H1 (cell line): Measurements from ENCODE around the gene STARD3. TPM values are rescaled to one million over a fixed set of nuclear protein-coding genes. Genes with fewer than 3 reads are reported as not detected.

ENCODE experiments used
- CTCF ChIA-PET: fragments of 300-600 bp; sonication (Branson Sonifier 250); formaldehyde crosslinking; loops from one replicate; lab custom pipeline; 2021; ENCODE audit not compliant: partially characterized antibody; lab: Charles Lee
- POLR2A ChIA-PET: fragments of 300-600 bp; sonication (Branson Sonifier 250); formaldehyde crosslinking; loops from one replicate; lab custom pipeline; 2021; ENCODE audit warnings: inconsistent platforms; ENCODE audit not compliant: partially characterized antibody; lab: Charles Lee
- DNase-seq, 2 experiments: peaks; one replicate each; pipeline versions ENCODE4 v3.0.0 to v3.0.0-alpha.2; 2010 to 2022; ENCODE audit warnings: low spot score in 2 of 2, low read depth in 1 of 2, mixed read lengths in 1 of 2
- FAIRE-seq: peaks from 2 replicates; lab custom pipeline; 2011; peaks lifted over from hg19 to GRCh38; lab: Jason Lieb, UNC
- H2AFZ ChIP-seq: 2 replicates; pipeline ENCODE4 v1.8.1; 2012; ENCODE audit warnings: low read length, inconsistent platforms
- H2AK5ac ChIP-seq: 2 replicates; pipeline ENCODE4 v1.6.1; 2013; ENCODE audit warnings: low read depth, low read length
- H2BK120ac ChIP-seq: replicated peaks from 2 replicates; pipeline ENCODE3; 2013; ENCODE audit warnings: low read depth, low read length, inconsistent platforms
- H2BK12ac ChIP-seq: 2 replicates; pipeline ENCODE4 v1.6.1; 2013; ENCODE audit warnings: low read depth, low read length
- H2BK15ac ChIP-seq: 2 replicates; pipeline ENCODE4 v1.6.1; 2013; ENCODE audit warnings: low read length
- H2BK20ac ChIP-seq: 2 replicates; pipeline ENCODE4 v1.6.1; 2013; ENCODE audit warnings: low read length
- H2BK5ac ChIP-seq: 2 replicates; pipeline ENCODE4 v1.6.1; 2013; ENCODE audit warnings: low read depth, low read length
- H3K14ac ChIP-seq: 2 replicates; pipeline ENCODE4 v1.6.1; 2013; ENCODE audit warnings: inconsistent platforms; ENCODE audit not compliant: insufficient read length
- H3K18ac ChIP-seq: 2 replicates; pipeline ENCODE4 v1.6.1; 2013; ENCODE audit warnings: low read length; ENCODE audit errors: extremely low read depth
- H3K23ac ChIP-seq: 2 replicates; pipeline ENCODE4 v1.6.1; 2013; ENCODE audit warnings: inconsistent platforms; ENCODE audit not compliant: insufficient read length
- H3K23me2 ChIP-seq: 2 replicates; pipeline ENCODE4 v1.6.1; 2013; ENCODE audit warnings: low read depth, low read length
- H3K27ac ChIP-seq: 2 replicates; pipeline ENCODE4 v1.6.1; 2011; ENCODE audit warnings: low read depth, low read length, inconsistent platforms
- H3K27me3 ChIP-seq, 4 experiments: replicated peaks in 1 of 4; 1 replicate in 1 of 4; 2 replicates in 3 of 4; pipeline versions ENCODE4 v1.6.1 to v1.8.1; 2011 to 2013; ENCODE audit warnings: low read length in 3 of 4, mild to moderate bottlenecking in 3 of 4, inconsistent platforms in 2 of 4, mixed read lengths in 2 of 4, moderate library complexity in 1 of 4; ENCODE audit not compliant: control insufficient read depth in 3 of 4, insufficient read depth in 3 of 4; ENCODE audit errors: extremely low read depth in 1 of 4
- H3K36me3 ChIP-seq, 4 experiments: 2 replicates each; pipeline versions ENCODE4 v1.6.1 to v1.8.1; 2011 to 2013; ENCODE audit warnings: mild to moderate bottlenecking in 4 of 4, low read length in 3 of 4, moderate library complexity in 2 of 4, control low read depth in 1 of 4, inconsistent platforms in 1 of 4; ENCODE audit not compliant: insufficient read depth in 4 of 4, control insufficient read depth in 2 of 4
- H3K4ac ChIP-seq: replicated peaks from 2 replicates; pipeline ENCODE3; 2013; ENCODE audit warnings: low read length, low read depth, mixed read lengths, inconsistent platforms; ENCODE audit not compliant: insufficient read length
- H3K4me1 ChIP-seq, 4 experiments: replicated peaks in 1 of 4; 1 replicate in 1 of 4; 2 replicates in 3 of 4; pipeline versions ENCODE4 v1.6.1 to v1.8.1; 2011 to 2013; ENCODE audit warnings: low read length in 3 of 4, inconsistent platforms in 2 of 4, mixed read lengths in 1 of 4; ENCODE audit not compliant: insufficient read depth in 4 of 4, control insufficient read depth in 3 of 4
- H3K4me2 ChIP-seq, 2 experiments: 2 replicates each; pipeline versions ENCODE4 v1.6.1 to v1.8.1; 2011 to 2013; ENCODE audit warnings: low read depth in 2 of 2, low read length in 2 of 2, control low read depth in 1 of 2, inconsistent platforms in 1 of 2, mild to moderate bottlenecking in 1 of 2; ENCODE audit not compliant: insufficient read depth in 1 of 2
- H3K4me3 ChIP-seq, 4 experiments: fragments of 200-600, 300-600 bp in 1 of 4; sonication (generic), shearing (Covaris generic), sonication (Bioruptor Twin) in 1 of 4; 2 replicates each; pipeline versions ENCODE4 v1.5.1 to v1.8.1; 2011 to 2016; ENCODE audit warnings: low read length in 4 of 4, low read depth in 3 of 4, control low read depth in 2 of 4, inconsistent platforms in 2 of 4, mild to moderate bottlenecking in 2 of 4, mixed read lengths in 1 of 4, moderate library complexity in 1 of 4; ENCODE audit not compliant: insufficient read depth in 2 of 4; ENCODE audit errors: extremely low read depth in 1 of 4
- H3K56ac ChIP-seq: replicated peaks from 2 replicates; pipeline ENCODE3; 2013; ENCODE audit warnings: low read depth, mild to moderate bottlenecking, mixed read lengths, low read length, inconsistent platforms; ENCODE audit not compliant: insufficient read length
- H3K79me1 ChIP-seq: 2 replicates; pipeline ENCODE4 v1.6.1; 2013; ENCODE audit warnings: low read depth, low read length, control low read depth
- H3K79me2 ChIP-seq, 2 experiments: 2 replicates each; pipeline versions ENCODE4 v1.6.1 to v1.8.1; 2012 to 2013; ENCODE audit warnings: low read length in 2 of 2, mild to moderate bottlenecking in 2 of 2, inconsistent platforms in 1 of 2; ENCODE audit not compliant: insufficient read depth in 2 of 2, control insufficient read depth in 1 of 2
- H3K9ac ChIP-seq, 4 experiments: replicated peaks in 1 of 4; 1 replicate in 1 of 4; 2 replicates in 3 of 4; pipeline versions ENCODE4 v1.6.1 to v1.8.1; 2011 to 2013; ENCODE audit warnings: low read depth in 3 of 4, low read length in 3 of 4, control low read depth in 2 of 4, mild to moderate bottlenecking in 2 of 4, moderate library complexity in 2 of 4, inconsistent platforms in 1 of 4; ENCODE audit errors: extremely low read depth in 1 of 4
- H3K9me3 ChIP-seq, 2 experiments: 2 replicates each; pipeline versions ENCODE4 v1.6.1 to v1.8.1; 2012 to 2013; ENCODE audit warnings: mild to moderate bottlenecking in 2 of 2, moderate library complexity in 2 of 2, control low read depth in 1 of 2, inconsistent platforms in 1 of 2, low read depth in 1 of 2, low read length in 1 of 2, mixed read lengths in 1 of 2; ENCODE audit not compliant: insufficient read depth in 2 of 2
- H4K20me1 ChIP-seq, 2 experiments: replicated peaks in 1 of 2; 2 replicates each; pipeline versions ENCODE3 to v1.8.1; 2011 to 2013; ENCODE audit warnings: inconsistent platforms in 2 of 2, low read length in 2 of 2, mild to moderate bottlenecking in 1 of 2; ENCODE audit not compliant: insufficient read depth in 2 of 2, control insufficient read depth in 1 of 2
- H4K5ac ChIP-seq: 2 replicates; pipeline ENCODE4 v1.6.1; 2013; ENCODE audit warnings: low read length, low read depth, mixed read lengths, inconsistent platforms; ENCODE audit not compliant: insufficient read length
- H4K8ac ChIP-seq: 2 replicates; pipeline ENCODE4 v1.8.0; 2013; ENCODE audit warnings: mild to moderate bottlenecking, moderate library complexity, low read length, inconsistent platforms; ENCODE audit not compliant: insufficient read depth; ENCODE audit errors: extremely low read depth
- H4K91ac ChIP-seq: replicated peaks from 2 replicates; pipeline ENCODE3; 2013; ENCODE audit warnings: low read length, mixed read lengths, inconsistent platforms; ENCODE audit not compliant: insufficient read length
- SIRT6 ChIP-seq: IDR thresholded peaks from one replicate; pipeline ENCODE4 v1.7.1; 2012; ENCODE audit warnings: low read length, inconsistent platforms
- WGBS, 2 experiments: shearing (Covaris generic) in 1 of 2; methylation state at CpG; one replicate each; pipeline versions ENCODE4 v1.1.6 to v1.1.7; 2013 to 2015; ENCODE audit warnings: low lambda C conversion rate in 2 of 2, mixed read lengths in 2 of 2, inconsistent platforms in 1 of 2, low coverage in 1 of 2, missing lambda C conversion rate in 1 of 2; ENCODE audit not compliant: insufficient replicate concordance in 2 of 2, insufficient coverage in 1 of 2, insufficient read length in 1 of 2; ENCODE audit errors: extremely low coverage in 1 of 2, missing lambda C conversion rate in 1 of 2; 5-methylcytosine and 5-hydroxymethylcytosine counted together
- polyA plus RNA-seq, 7 experiments: library from polyadenylated mRNA; depleted of rRNA in 3 of 7; stranded (reverse) in 5 of 7; unstranded in 2 of 7; fragments of >200 nt in 5 of 7; fragments of 200-250 nt in 2 of 7; gene quantifications; 1 replicate in 5 of 7; 2 replicates in 1 of 7; 4 replicates in 1 of 7; pipeline versions ENCODE4 v1.2.1 to v1.2.3, GENCODE V29; 2011 to 2013; ENCODE audit warnings: missing spikeins in 2 of 7, mixed read lengths in 2 of 7
- total RNA-seq: library from RNA; stranded (reverse); fragmentation: NEBNext Ultra II Directional; extraction: Animal tissue kit (Norgen Biotek cat#: 25700); gene quantifications from 2 replicates; pipeline ENCODE4 v1.2.1, GENCODE V29; 2021

The STARD3 gene
- total and polyA plus RNA-seq, 2 of the 8 experiments (the other 6 are each of a cell fraction or from before 2014, with no cell fraction given), result 47.6 to 80.3 TPM

DNA sequence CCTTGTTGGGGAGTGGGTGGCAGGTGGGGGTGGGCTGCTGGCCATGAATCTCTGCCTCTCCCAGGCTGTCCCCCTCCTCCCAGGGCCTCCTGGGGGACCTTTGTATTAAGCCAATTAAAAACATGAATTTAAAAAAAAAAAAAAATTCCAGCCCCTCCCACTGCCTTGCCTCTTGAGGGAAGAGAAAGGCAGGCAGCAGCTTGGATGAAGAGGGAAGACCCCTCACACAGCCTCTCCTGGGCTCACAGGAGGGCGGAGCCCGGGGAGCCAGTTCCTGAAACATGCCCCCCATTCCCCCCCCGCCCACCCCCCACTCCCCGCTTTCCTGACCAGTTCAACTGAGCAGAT lies 26.4 kb downstream of the STARD3 start:
- no peaks in the 10 kb centered on the region for H3K79me1 ChIP-seq
- peaks cover 0 to 9% (median 3%) of the 10 kb centered on the region in 4 experiments; a peak in 3 of 8 replicates for H3K36me3 ChIP-seq
- H3K79me2 ChIP-seq, result no peaks in the 10 kb centered on the region
- H3K9ac ChIP-seq, result no peak overlapping the region
- H2BK5ac ChIP-seq, result peak overlapping the region; percentile 35; the same call in 1 of the 2 replicates
- H3K4me3 ChIP-seq, result peak overlapping the region in 1 of 4 experiments; percentile 50; a peak in 1 of 8 replicates
- H3K9me3 ChIP-seq, result no peaks in the 10 kb centered on the region
- no peak overlapping the region; the same call in 1 of the 2 replicates for H2BK15ac ChIP-seq
- no peak overlapping the region for H4K8ac ChIP-seq
- peaks cover 0 to 9% (median 4%) of the 10 kb centered on the region in 4 experiments; a peak in 4 of 7 replicates for H3K27me3 ChIP-seq
- no peak overlapping the region for H3K4ac ChIP-seq
- H4K5ac ChIP-seq, result no peak overlapping the region
- POLR2A ChIA-PET, result interaction anchor here (0.6 to 32.5 kb wide), 8 partner anchors 10 to 771 kb away, joined by 3 to 708 read pairs (median 4); partner anchors contain the start of genes ERBB2, PGAP3 and STARD3
- H3K14ac ChIP-seq, result no peak overlapping the region
- no peak for TF ChIP-seq SIRT6
- H2BK12ac ChIP-seq, result 0 out of 2 replicates have a peak overlapping the region, but pooled peaks have one; percentile 64
- peaks cover 0 to 46% (median 41%) of the 10 kb centered on the region in 4 experiments; a peak in 6 of 7 replicates for H3K4me1 ChIP-seq
- H3K18ac ChIP-seq, result no peak overlapping the region
- WGBS, 2 experiments, result 20% methylated on average over 1 of the region's 4 CpGs; no CpG with 5 or more reads in 1 of the 2 experiments
- H4K91ac ChIP-seq, result no peak overlapping the region
- no peak overlapping the region for H3K23ac ChIP-seq
- H2BK20ac ChIP-seq, result no peak overlapping the region
- H2AK5ac ChIP-seq, result no peak overlapping the region
- CTCF ChIA-PET, result interaction anchor here (0.7 to 52.4 kb wide), 12 partner anchors 9 to 116 kb away, joined by 3 to 1885 read pairs (median 4); partner anchors contain the start of genes ERBB2, PGAP3, PPP1R1B and STARD3
- H4K20me1 ChIP-seq, result no peaks in the 10 kb centered on the region
- H2AFZ ChIP-seq, result no peak overlapping the region
- H2BK120ac ChIP-seq, result no peak overlapping the region
- no peak overlapping the region for H3K56ac ChIP-seq
- H3K23me2 ChIP-seq, result peaks cover 7% of the 10 kb centered on the region; the same call in 1 of the 2 replicates
- DNase-seq (no peak), FAIRE-seq (no peak)
- no peak overlapping the region for H3K27ac ChIP-seq
- peak overlapping the region; percentile 54 to 67 for H3K4me2 ChIP-seq
